Lung microvascular endothelial cell (primary cell): Measurements from ENCODE around the gene SERPINI2. TPM values are rescaled to one million over a fixed set of nuclear protein-coding genes. Genes with fewer than 3 reads are reported as not detected.
"Not testable (repeated sequence)": the region's sequence is repeated elsewhere in the genome, so short reads cannot be mapped to it uniquely, and the experiment has no call there.

Experiments used
- DNase-seq, 2 donors: peaks; one replicate each; pipeline versions ENCODE4 v3.0.0 to v3.0.0-alpha.2; 2010; ENCODE audit warnings: low read depth in 2 of 2
- total RNA-seq: library from RNA; depleted of rRNA; stranded (reverse); fragments of >200 nt; gene quantifications from 2 replicates; pipeline ENCODE4 v1.2.1, GENCODE V29; 2014

The SERPINI2 gene
- total RNA-seq, 1 donor from 2014 or later: not detected

- no peak for DNase-seq
Observed at GRCh38 chr3:167450675-167451074, 23.2 kb downstream of the SERPINI2 start.

DNA sequence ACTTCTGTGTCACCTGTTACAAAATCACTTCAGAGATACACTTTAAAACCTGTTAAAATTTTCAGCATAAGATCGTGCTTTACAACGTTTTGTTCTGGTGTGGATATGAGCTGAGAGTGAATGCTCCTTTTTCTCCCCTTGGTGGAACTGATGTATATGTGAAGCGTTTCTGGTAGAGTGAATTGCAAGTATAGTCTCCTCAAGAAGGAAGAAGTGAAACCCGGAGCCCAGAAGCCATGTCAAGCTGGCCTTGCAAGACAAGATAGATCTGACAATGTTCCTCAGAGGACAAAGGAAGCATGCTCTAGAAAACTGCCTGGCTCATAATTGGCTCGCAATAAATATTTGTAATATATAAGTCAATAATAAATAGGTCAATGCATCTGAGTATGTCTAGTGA, 23.6 kb downstream of the SERPINI2 start:
- no peak for DNase-seq

GRCh38 chr3:167445491-167445890, 28.4 kb downstream of the SERPINI2 start:
- no peak for DNase-seq

DNA sequence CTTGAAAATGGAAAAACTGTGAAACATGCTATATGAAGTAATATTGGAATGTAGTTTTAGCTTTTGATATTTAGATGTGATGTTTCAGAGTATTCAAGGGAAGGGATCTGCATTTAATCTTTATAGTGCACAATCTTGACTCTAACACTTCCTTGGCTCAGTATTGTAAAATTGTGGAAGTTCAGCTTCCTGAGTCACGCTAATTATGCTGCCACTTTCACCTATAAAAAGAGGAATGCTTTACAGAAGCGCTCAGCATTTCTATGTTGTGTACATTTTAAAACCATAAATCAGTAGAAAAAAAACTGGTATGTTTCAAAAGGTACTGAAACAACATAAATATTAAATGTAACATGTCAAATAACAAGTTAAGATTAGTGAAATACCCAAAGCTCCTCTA, 32.6 kb downstream of the SERPINI2 start:
- DNase-seq: no peak

DNA sequence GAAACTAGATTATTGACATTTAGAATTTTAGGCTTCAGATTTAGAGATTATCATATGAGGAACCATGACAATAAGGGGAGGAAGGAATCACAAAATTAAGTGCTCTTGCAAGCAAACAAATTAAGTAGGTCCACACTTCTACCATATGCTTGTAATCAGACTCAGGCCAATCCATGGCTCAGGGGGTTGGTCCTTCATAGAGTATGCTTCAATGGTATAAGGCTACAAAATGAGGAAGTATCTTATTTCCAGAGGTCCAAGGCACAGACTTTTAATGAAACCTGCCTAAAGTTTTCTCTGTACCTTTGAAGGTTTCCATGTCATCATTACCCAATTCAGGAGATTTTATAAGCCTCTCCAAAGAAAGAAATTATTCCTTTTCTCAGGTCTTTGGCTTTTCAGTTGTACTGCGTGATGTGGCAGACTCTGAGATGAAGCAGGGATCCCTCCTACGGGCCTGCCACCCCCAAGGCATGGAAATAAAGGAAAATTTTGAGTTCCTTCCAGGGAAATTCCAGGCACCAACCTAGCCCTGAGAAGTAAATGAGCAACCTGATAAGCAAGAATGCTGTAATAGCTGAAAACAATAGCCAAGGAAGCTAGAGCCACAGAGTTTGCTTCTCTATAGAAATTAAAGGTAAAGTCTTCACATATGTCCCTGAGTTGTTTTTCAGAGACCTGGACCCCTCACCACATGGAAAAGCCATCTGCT, 36.3 kb downstream of the SERPINI2 start:
- DNase-seq: no peak

GRCh38 chr3:167426962-167427361, 46.9 kb downstream of the SERPINI2 start:
- not testable (repeated sequence) for DNase-seq

GRCh38 chr3:167422396-167422795, 51.4 kb downstream of the SERPINI2 start:
- not testable (repeated sequence) for DNase-seq

- DNase-seq: no peak
Observed at GRCh38 chr3:167409611-167410010, 64.2 kb downstream of the SERPINI2 start.

- peak; percentile 46 to 47 for DNase-seq
Observed at GRCh38 chr3:167406876-167407492, 66.9 kb downstream of the SERPINI2 start.

GRCh38 chr3:167397826-167398225, 76.0 kb downstream of the SERPINI2 start:
- no peak for DNase-seq

DNA sequence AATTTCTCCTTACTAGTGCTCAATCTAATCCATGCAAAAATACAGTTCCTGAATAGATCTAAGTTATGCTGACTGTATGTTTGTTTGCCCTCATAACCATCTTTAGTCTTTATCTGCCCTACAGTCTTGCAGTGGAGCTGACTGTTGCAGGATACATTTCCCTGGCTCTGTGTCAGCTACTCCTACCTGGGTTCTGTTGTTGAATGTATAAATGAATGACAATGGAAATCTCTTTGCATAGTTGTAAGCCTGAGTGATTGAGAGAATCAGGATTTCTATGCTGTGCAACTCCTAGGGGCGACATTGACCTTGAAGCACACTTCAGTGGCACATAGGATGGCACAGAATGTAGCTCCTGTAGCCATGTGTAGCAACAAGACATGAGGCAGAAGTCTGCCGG, 77.8 kb downstream of the SERPINI2 start:
- DNase-seq: no peak

DNA sequence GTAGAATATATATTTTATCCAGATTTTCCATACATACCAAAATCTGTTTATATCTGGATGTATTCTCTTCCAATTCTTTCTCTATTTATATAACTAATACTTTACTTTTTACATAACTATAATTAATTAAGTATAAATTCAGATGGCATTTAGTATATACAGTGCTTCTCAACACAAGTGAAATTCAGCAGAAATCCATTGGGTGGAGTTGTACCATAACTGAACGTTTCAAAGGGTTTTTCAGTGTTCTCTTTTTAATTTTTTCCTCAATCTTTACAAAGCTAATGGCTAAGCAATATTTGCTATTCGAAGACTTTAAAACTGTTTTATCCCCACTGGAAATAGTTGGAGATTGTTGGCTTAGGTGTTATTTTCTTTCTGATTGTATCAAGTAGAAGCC, 79.8 kb downstream of the SERPINI2 start:
- DNase-seq: no peak

Other genes starting within 250 kb of the SERPINI2 start
- not detected in 2 replicates for gene ZBBX, start 93.7 kb downstream of the SERPINI2 start, total RNA-seq
- 0.20 and 0.22 TPM in 2 replicates for gene WDR49, start 179.9 kb upstream of the SERPINI2 start, total RNA-seq